Astrocyte (in vitro differentiated cells and primary cell): ENCODE results near the gene UBLCP1. TPM values are rescaled to one million over a fixed set of nuclear protein-coding genes. Genes with fewer than 3 reads are reported as not detected.
A peak's percentile ranks its signal among the peaks of the same experiment; 100 is the strongest.
"Not testable (repeated sequence)": the region's sequence is repeated elsewhere in the genome, so short reads cannot be mapped to it uniquely, and the experiment has no call there.

Experiments
- DNase-seq: peaks from one replicate; pipeline ENCODE4 v3.0.0-alpha.2; 2010; ENCODE audit warnings: low read depth
- FAIRE-seq: peaks from 2 replicates; lab custom pipeline; 2011; peaks lifted over from hg19 to GRCh38; lab: Jason Lieb, UNC
- H2AFZ ChIP-seq: 2 replicates; pipeline ENCODE4 v1.6.0; 2012; ENCODE audit warnings: low read depth, low read length, inconsistent platforms
- H3K27ac ChIP-seq: 2 replicates; pipeline ENCODE4 v1.5.1; 2011; ENCODE audit warnings: low read depth, low read length, inconsistent platforms
- H3K27me3 ChIP-seq: 2 replicates; pipeline ENCODE4 v1.6.0; 2011; ENCODE audit warnings: low read length, inconsistent platforms; ENCODE audit not compliant: insufficient read depth
- H3K36me3 ChIP-seq: 2 replicates; pipeline ENCODE4 v1.5.1; 2011; ENCODE audit warnings: low read length, inconsistent platforms; ENCODE audit not compliant: insufficient read depth
- H3K4me1 ChIP-seq: 2 replicates; pipeline ENCODE4 v1.5.1; 2011; ENCODE audit warnings: low read length, inconsistent platforms; ENCODE audit not compliant: insufficient read depth
- H3K4me2 ChIP-seq: 2 replicates; pipeline ENCODE4 v1.6.0; 2012; ENCODE audit warnings: low read length, inconsistent platforms
- H3K4me3 ChIP-seq: 2 replicates; pipeline ENCODE4 v1.5.1; 2011; ENCODE audit warnings: low read depth, mild to moderate bottlenecking, low read length, inconsistent platforms; ENCODE audit not compliant: insufficient read depth
- H3K79me2 ChIP-seq: 2 replicates; pipeline ENCODE4 v1.6.0; 2012; ENCODE audit warnings: mild to moderate bottlenecking, low read length, inconsistent platforms; ENCODE audit not compliant: insufficient read depth
- H3K9ac ChIP-seq: 2 replicates; pipeline ENCODE4 v1.6.0; 2012; ENCODE audit warnings: mild to moderate bottlenecking, low read length, inconsistent platforms
- H3K9me3 ChIP-seq: 2 replicates; pipeline ENCODE4 v1.5.1; 2012; ENCODE audit warnings: low read depth, mild to moderate bottlenecking, low read length, inconsistent platforms; ENCODE audit not compliant: insufficient read depth
- H4K20me1 ChIP-seq: 2 replicates; pipeline ENCODE4 v1.6.0; 2012; ENCODE audit warnings: low read length, inconsistent platforms; ENCODE audit not compliant: insufficient read depth
- H3K27ac Mint-ChIP-seq: one replicate; pipeline ENCODE4 v1.8.0; 2021; ENCODE audit warnings: mild to moderate bottlenecking, mixed read lengths; ENCODE audit not compliant: unreplicated experiment
- H3K27me3 Mint-ChIP-seq: one replicate; pipeline ENCODE4 v1.8.0; 2021; ENCODE audit warnings: low read depth, mixed read lengths; ENCODE audit not compliant: unreplicated experiment
- H3K36me3 Mint-ChIP-seq: one replicate; pipeline ENCODE4 v1.8.0; 2021; ENCODE audit warnings: low read depth, mixed read lengths; ENCODE audit not compliant: unreplicated experiment
- H3K4me1 Mint-ChIP-seq: one replicate; pipeline ENCODE4 v1.8.0; 2021; ENCODE audit warnings: low read depth, mixed read lengths; ENCODE audit not compliant: unreplicated experiment
- H3K4me3 Mint-ChIP-seq: one replicate; pipeline ENCODE4 v1.8.0; 2021; ENCODE audit warnings: mild to moderate bottlenecking, moderate library complexity, mixed read lengths; ENCODE audit not compliant: unreplicated experiment
- H3K9me3 Mint-ChIP-seq: one replicate; pipeline ENCODE4 v1.8.0; 2021; ENCODE audit warnings: mild to moderate bottlenecking, mixed read lengths; ENCODE audit not compliant: unreplicated experiment
- EZH2 ChIP-seq: IDR thresholded peaks from 2 replicates; pipeline ENCODE4 v1.6.1; 2012; ENCODE audit warnings: mild to moderate bottlenecking, low read length, inconsistent platforms; ENCODE audit not compliant: insufficient read depth
- total RNA-seq: library from RNA; stranded (reverse); gene quantifications from 2 replicates; pipeline ENCODE4 v1.2.1, GENCODE V29; 2021
- TF ChIP-seq, protein P1 (sequence below): IDR thresholded peaks from 2 replicates; pipeline ENCODE4 v1.5.1; 2011; ENCODE audit warnings: low read depth, mild to moderate bottlenecking, inconsistent platforms, low read length, moderate library complexity; ENCODE audit not compliant: insufficient read depth

Gene UBLCP1
- total RNA-seq, 1 donor from 2014 or later: 31.3 TPM

DNA sequence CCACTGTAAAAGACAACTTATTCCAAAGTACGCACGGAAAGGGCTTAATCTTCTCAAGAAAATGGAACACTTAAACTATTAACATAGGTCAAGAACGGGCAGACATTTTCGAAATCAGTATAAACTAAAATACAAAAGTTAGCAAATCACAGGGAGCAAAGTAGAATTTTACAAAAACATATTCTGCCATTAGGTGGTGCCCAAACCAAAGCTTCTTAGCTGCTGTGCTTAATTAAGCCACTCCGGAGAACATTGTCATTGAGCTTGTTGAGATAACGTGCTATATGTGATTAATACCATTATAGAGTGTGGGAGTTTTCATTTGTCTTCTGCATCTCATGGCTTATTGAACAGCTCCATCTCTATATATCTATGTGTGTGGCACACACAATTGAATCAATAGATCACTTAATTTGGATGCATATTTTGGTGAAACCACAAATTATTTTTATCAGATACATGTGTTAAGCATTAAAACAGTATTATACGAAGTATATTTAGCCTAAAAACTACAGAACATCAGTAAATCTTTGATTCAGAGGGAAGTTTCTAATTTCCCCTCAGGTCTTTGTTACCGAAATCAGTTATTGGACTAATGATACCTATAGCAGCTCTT is 23.4 kb downstream of the UBLCP1 start:
- H3K9ac ChIP-seq: no peak overlapping the region
- H2AFZ ChIP-seq: no peak overlapping the region
- DNase-seq (no peak), FAIRE-seq (peak; percentile 69)
- TF ChIP-seq, protein P1, sequence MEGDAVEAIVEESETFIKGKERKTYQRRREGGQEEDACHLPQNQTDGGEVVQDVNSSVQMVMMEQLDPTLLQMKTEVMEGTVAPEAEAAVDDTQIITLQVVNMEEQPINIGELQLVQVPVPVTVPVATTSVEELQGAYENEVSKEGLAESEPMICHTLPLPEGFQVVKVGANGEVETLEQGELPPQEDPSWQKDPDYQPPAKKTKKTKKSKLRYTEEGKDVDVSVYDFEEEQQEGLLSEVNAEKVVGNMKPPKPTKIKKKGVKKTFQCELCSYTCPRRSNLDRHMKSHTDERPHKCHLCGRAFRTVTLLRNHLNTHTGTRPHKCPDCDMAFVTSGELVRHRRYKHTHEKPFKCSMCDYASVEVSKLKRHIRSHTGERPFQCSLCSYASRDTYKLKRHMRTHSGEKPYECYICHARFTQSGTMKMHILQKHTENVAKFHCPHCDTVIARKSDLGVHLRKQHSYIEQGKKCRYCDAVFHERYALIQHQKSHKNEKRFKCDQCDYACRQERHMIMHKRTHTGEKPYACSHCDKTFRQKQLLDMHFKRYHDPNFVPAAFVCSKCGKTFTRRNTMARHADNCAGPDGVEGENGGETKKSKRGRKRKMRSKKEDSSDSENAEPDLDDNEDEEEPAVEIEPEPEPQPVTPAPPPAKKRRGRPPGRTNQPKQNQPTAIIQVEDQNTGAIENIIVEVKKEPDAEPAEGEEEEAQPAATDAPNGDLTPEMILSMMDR: peak; percentile 44
- no peak for TF ChIP-seq EZH2
- H3K27me3 Mint-ChIP-seq: no peaks in the 10 kb centered on the region
- H3K9me3 ChIP-seq: no peaks in the 10 kb centered on the region
- H3K4me2 ChIP-seq: no peak overlapping the region
- no peaks in the 10 kb centered on the region for H4K20me1 ChIP-seq
- no peak overlapping the region for H3K4me3 ChIP-seq
- peaks cover 8% of the 10 kb centered on the region for H3K36me3 ChIP-seq
- no peak overlapping the region for H3K27ac ChIP-seq
- no peak overlapping the region for H3K4me3 Mint-ChIP-seq
- H3K9me3 Mint-ChIP-seq: peaks cover 2% of the 10 kb centered on the region
- H3K4me1 ChIP-seq: no peaks in the 10 kb centered on the region
- no peaks in the 10 kb centered on the region for H3K79me2 ChIP-seq
- no peaks in the 10 kb centered on the region for H3K27me3 ChIP-seq
- peaks cover 13% of the 10 kb centered on the region for H3K4me1 Mint-ChIP-seq
- no peaks in the 10 kb centered on the region for H3K36me3 Mint-ChIP-seq
- H3K27ac Mint-ChIP-seq: no peak overlapping the region

GRCh38 chr5:159290741-159291140 is 27.7 kb downstream of the UBLCP1 start:
- H3K9ac ChIP-seq: no peak overlapping the region
- Mint-ChIP-seq H3K9me3 (peaks cover 7% of the 10 kb centered on the region), H3K4me1 (peaks cover 13% of the 10 kb centered on the region), H3K4me3 (no peak overlapping the region), H3K27ac (peak overlapping the region; percentile 35), H3K36me3 (peaks cover 2% of the 10 kb centered on the region), H3K27me3 (no peaks in the 10 kb centered on the region)
- no peaks in the 10 kb centered on the region for H3K79me2 ChIP-seq
- no peaks in the 10 kb centered on the region for H3K27me3 ChIP-seq
- H3K4me2 ChIP-seq: no peak overlapping the region
- H3K27ac ChIP-seq: no peak overlapping the region
- H3K9me3 ChIP-seq: no peaks in the 10 kb centered on the region
- FAIRE-seq (no peak), DNase-seq (peak; percentile 53)
- no peak overlapping the region for H2AFZ ChIP-seq
- peaks cover 2% of the 10 kb centered on the region for H3K36me3 ChIP-seq
- no peaks in the 10 kb centered on the region for H3K4me1 ChIP-seq
- no peak overlapping the region for H3K4me3 ChIP-seq
- no peaks in the 10 kb centered on the region for H4K20me1 ChIP-seq
- TF ChIP-seq EZH2: no peak
- TF ChIP-seq, protein P1: no peak

GRCh38 chr5:159294921-159295320 is 31.8 kb downstream of the UBLCP1 start:
- Histone ChIP-seq H3K36me3 (no peaks in the 10 kb centered on the region), H3K9me3 (peaks cover 7% of the 10 kb centered on the region), H3K4me3 (no peak overlapping the region), H3K79me2 (no peaks in the 10 kb centered on the region), H3K4me2 (no peak overlapping the region), H4K20me1 (no peaks in the 10 kb centered on the region), H3K9ac (no peak overlapping the region), H3K27me3 (no peaks in the 10 kb centered on the region), H3K4me1 (no peaks in the 10 kb centered on the region), H2AFZ (no peak overlapping the region), H3K27ac (no peak overlapping the region)
- H3K27me3 Mint-ChIP-seq: peaks cover 3% of the 10 kb centered on the region
- H3K4me1 Mint-ChIP-seq: peaks cover 10% of the 10 kb centered on the region
- FAIRE-seq (no peak), DNase-seq (no peak)
- H3K4me3 Mint-ChIP-seq: no peak overlapping the region
- no peak for TF ChIP-seq EZH2
- TF ChIP-seq, protein P1: no peak
- no peak overlapping the region for H3K27ac Mint-ChIP-seq
- H3K36me3 Mint-ChIP-seq: peaks cover 2% of the 10 kb centered on the region
- H3K9me3 Mint-ChIP-seq: peaks cover 21% of the 10 kb centered on the region

DNA sequence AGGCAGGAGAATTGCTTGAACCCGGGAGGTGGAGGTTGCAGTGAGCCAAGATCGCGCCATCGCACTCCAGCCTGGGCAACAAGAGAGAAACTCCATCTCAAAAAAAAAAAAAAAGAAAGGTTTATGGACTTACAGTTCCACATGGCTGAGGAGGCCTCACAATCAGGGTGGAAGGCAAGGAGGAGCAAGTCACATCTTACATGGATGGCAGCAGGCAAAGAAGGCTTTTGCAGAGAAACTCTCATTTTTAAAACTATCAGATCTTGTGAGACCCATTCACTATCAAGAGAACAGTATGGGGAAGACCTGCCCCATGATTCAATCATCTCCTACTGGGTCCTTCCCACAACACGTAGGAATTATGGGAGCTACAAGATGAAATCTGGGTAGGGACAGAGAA is 34.2 kb downstream of the UBLCP1 start:
- H3K9me3 ChIP-seq: peaks cover 14% of the 10 kb centered on the region
- not testable (repeated sequence) for H2AFZ ChIP-seq, H3K4me1 Mint-ChIP-seq, H3K4me3 ChIP-seq, H3K4me1 ChIP-seq, H3K27me3 ChIP-seq, H3K4me2 ChIP-seq, FAIRE-seq, H3K79me2 ChIP-seq, H3K27ac Mint-ChIP-seq, DNase-seq, H3K4me3 Mint-ChIP-seq, H3K36me3 ChIP-seq, H3K36me3 Mint-ChIP-seq, H3K27ac ChIP-seq, H3K27me3 Mint-ChIP-seq, H3K9ac ChIP-seq, H4K20me1 ChIP-seq
- peaks cover 22% of the 10 kb centered on the region for H3K9me3 Mint-ChIP-seq
